H1 (cell line): Measurements from ENCODE around the gene GRM7. TPM values are rescaled to one million over a fixed set of nuclear protein-coding genes. Genes with fewer than 3 reads are reported as not detected.

Experiments
- CTCF ChIA-PET: fragments of 300-600 bp; sonication (Branson Sonifier 250); formaldehyde crosslinking; loops from one replicate; lab custom pipeline; 2021; ENCODE audit not compliant: partially characterized antibody; lab: Charles Lee
- POLR2A ChIA-PET: fragments of 300-600 bp; sonication (Branson Sonifier 250); formaldehyde crosslinking; loops from one replicate; lab custom pipeline; 2021; ENCODE audit warnings: inconsistent platforms; ENCODE audit not compliant: partially characterized antibody; lab: Charles Lee
- DNase-seq, 2 experiments: peaks; one replicate each; pipeline versions ENCODE4 v3.0.0 to v3.0.0-alpha.2; 2010 to 2022; ENCODE audit warnings: low spot score in 2 of 2, low read depth in 1 of 2, mixed read lengths in 1 of 2
- FAIRE-seq: peaks from 2 replicates; lab custom pipeline; 2011; peaks lifted over from hg19 to GRCh38; lab: Jason Lieb, UNC
- H2AFZ ChIP-seq: 2 replicates; pipeline ENCODE4 v1.8.1; 2012; ENCODE audit warnings: low read length, inconsistent platforms
- H2AK5ac ChIP-seq: 2 replicates; pipeline ENCODE4 v1.6.1; 2013; ENCODE audit warnings: low read depth, low read length
- H2BK120ac ChIP-seq: replicated peaks from 2 replicates; pipeline ENCODE3; 2013; ENCODE audit warnings: low read depth, low read length, inconsistent platforms
- H2BK12ac ChIP-seq: 2 replicates; pipeline ENCODE4 v1.6.1; 2013; ENCODE audit warnings: low read depth, low read length
- H2BK15ac ChIP-seq: 2 replicates; pipeline ENCODE4 v1.6.1; 2013; ENCODE audit warnings: low read length
- H2BK20ac ChIP-seq: 2 replicates; pipeline ENCODE4 v1.6.1; 2013; ENCODE audit warnings: low read length
- H2BK5ac ChIP-seq: 2 replicates; pipeline ENCODE4 v1.6.1; 2013; ENCODE audit warnings: low read depth, low read length
- H3K14ac ChIP-seq: 2 replicates; pipeline ENCODE4 v1.6.1; 2013; ENCODE audit warnings: inconsistent platforms; ENCODE audit not compliant: insufficient read length
- H3K18ac ChIP-seq: 2 replicates; pipeline ENCODE4 v1.6.1; 2013; ENCODE audit warnings: low read length; ENCODE audit errors: extremely low read depth
- H3K23ac ChIP-seq: 2 replicates; pipeline ENCODE4 v1.6.1; 2013; ENCODE audit warnings: inconsistent platforms; ENCODE audit not compliant: insufficient read length
- H3K23me2 ChIP-seq: 2 replicates; pipeline ENCODE4 v1.6.1; 2013; ENCODE audit warnings: low read depth, low read length
- H3K27ac ChIP-seq: 2 replicates; pipeline ENCODE4 v1.6.1; 2011; ENCODE audit warnings: low read depth, low read length, inconsistent platforms
- H3K27me3 ChIP-seq, 4 experiments: replicated peaks in 1 of 4; 1 replicate in 1 of 4; 2 replicates in 3 of 4; pipeline versions ENCODE4 v1.6.1 to v1.8.1; 2011 to 2013; ENCODE audit warnings: low read length in 3 of 4, mild to moderate bottlenecking in 3 of 4, inconsistent platforms in 2 of 4, mixed read lengths in 2 of 4, moderate library complexity in 1 of 4; ENCODE audit not compliant: control insufficient read depth in 3 of 4, insufficient read depth in 3 of 4; ENCODE audit errors: extremely low read depth in 1 of 4
- H3K36me3 ChIP-seq, 4 experiments: 2 replicates each; pipeline versions ENCODE4 v1.6.1 to v1.8.1; 2011 to 2013; ENCODE audit warnings: mild to moderate bottlenecking in 4 of 4, low read length in 3 of 4, moderate library complexity in 2 of 4, control low read depth in 1 of 4, inconsistent platforms in 1 of 4; ENCODE audit not compliant: insufficient read depth in 4 of 4, control insufficient read depth in 2 of 4
- H3K4ac ChIP-seq: replicated peaks from 2 replicates; pipeline ENCODE3; 2013; ENCODE audit warnings: low read length, low read depth, mixed read lengths, inconsistent platforms; ENCODE audit not compliant: insufficient read length
- H3K4me1 ChIP-seq, 4 experiments: replicated peaks in 1 of 4; 1 replicate in 1 of 4; 2 replicates in 3 of 4; pipeline versions ENCODE4 v1.6.1 to v1.8.1; 2011 to 2013; ENCODE audit warnings: low read length in 3 of 4, inconsistent platforms in 2 of 4, mixed read lengths in 1 of 4; ENCODE audit not compliant: insufficient read depth in 4 of 4, control insufficient read depth in 3 of 4
- H3K4me2 ChIP-seq, 2 experiments: 2 replicates each; pipeline versions ENCODE4 v1.6.1 to v1.8.1; 2011 to 2013; ENCODE audit warnings: low read depth in 2 of 2, low read length in 2 of 2, control low read depth in 1 of 2, inconsistent platforms in 1 of 2, mild to moderate bottlenecking in 1 of 2; ENCODE audit not compliant: insufficient read depth in 1 of 2
- H3K4me3 ChIP-seq, 4 experiments: fragments of 200-600, 300-600 bp in 1 of 4; sonication (generic), shearing (Covaris generic), sonication (Bioruptor Twin) in 1 of 4; 2 replicates each; pipeline versions ENCODE4 v1.5.1 to v1.8.1; 2011 to 2016; ENCODE audit warnings: low read length in 4 of 4, low read depth in 3 of 4, control low read depth in 2 of 4, inconsistent platforms in 2 of 4, mild to moderate bottlenecking in 2 of 4, mixed read lengths in 1 of 4, moderate library complexity in 1 of 4; ENCODE audit not compliant: insufficient read depth in 2 of 4; ENCODE audit errors: extremely low read depth in 1 of 4
- H3K56ac ChIP-seq: replicated peaks from 2 replicates; pipeline ENCODE3; 2013; ENCODE audit warnings: low read depth, mild to moderate bottlenecking, mixed read lengths, low read length, inconsistent platforms; ENCODE audit not compliant: insufficient read length
- H3K79me1 ChIP-seq: 2 replicates; pipeline ENCODE4 v1.6.1; 2013; ENCODE audit warnings: low read depth, low read length, control low read depth
- H3K79me2 ChIP-seq, 2 experiments: 2 replicates each; pipeline versions ENCODE4 v1.6.1 to v1.8.1; 2012 to 2013; ENCODE audit warnings: low read length in 2 of 2, mild to moderate bottlenecking in 2 of 2, inconsistent platforms in 1 of 2; ENCODE audit not compliant: insufficient read depth in 2 of 2, control insufficient read depth in 1 of 2
- H3K9ac ChIP-seq, 4 experiments: replicated peaks in 1 of 4; 1 replicate in 1 of 4; 2 replicates in 3 of 4; pipeline versions ENCODE4 v1.6.1 to v1.8.1; 2011 to 2013; ENCODE audit warnings: low read depth in 3 of 4, low read length in 3 of 4, control low read depth in 2 of 4, mild to moderate bottlenecking in 2 of 4, moderate library complexity in 2 of 4, inconsistent platforms in 1 of 4; ENCODE audit errors: extremely low read depth in 1 of 4
- H3K9me3 ChIP-seq, 2 experiments: 2 replicates each; pipeline versions ENCODE4 v1.6.1 to v1.8.1; 2012 to 2013; ENCODE audit warnings: mild to moderate bottlenecking in 2 of 2, moderate library complexity in 2 of 2, control low read depth in 1 of 2, inconsistent platforms in 1 of 2, low read depth in 1 of 2, low read length in 1 of 2, mixed read lengths in 1 of 2; ENCODE audit not compliant: insufficient read depth in 2 of 2
- H4K20me1 ChIP-seq, 2 experiments: replicated peaks in 1 of 2; 2 replicates each; pipeline versions ENCODE3 to v1.8.1; 2011 to 2013; ENCODE audit warnings: inconsistent platforms in 2 of 2, low read length in 2 of 2, mild to moderate bottlenecking in 1 of 2; ENCODE audit not compliant: insufficient read depth in 2 of 2, control insufficient read depth in 1 of 2
- H4K5ac ChIP-seq: 2 replicates; pipeline ENCODE4 v1.6.1; 2013; ENCODE audit warnings: low read length, low read depth, mixed read lengths, inconsistent platforms; ENCODE audit not compliant: insufficient read length
- H4K8ac ChIP-seq: 2 replicates; pipeline ENCODE4 v1.8.0; 2013; ENCODE audit warnings: mild to moderate bottlenecking, moderate library complexity, low read length, inconsistent platforms; ENCODE audit not compliant: insufficient read depth; ENCODE audit errors: extremely low read depth
- H4K91ac ChIP-seq: replicated peaks from 2 replicates; pipeline ENCODE3; 2013; ENCODE audit warnings: low read length, mixed read lengths, inconsistent platforms; ENCODE audit not compliant: insufficient read length
- CHD7 ChIP-seq: fragments of 300-600 bp; sonication (generic); IDR thresholded peaks from 2 replicates; pipeline ENCODE4 v1.7.1; 2012; ENCODE audit warnings: low read length, moderate library complexity, mild to moderate bottlenecking, inconsistent platforms; ENCODE audit not compliant: insufficient replicate concordance
- WGBS, 2 experiments: shearing (Covaris generic) in 1 of 2; methylation state at CpG; one replicate each; pipeline versions ENCODE4 v1.1.6 to v1.1.7; 2013 to 2015; ENCODE audit warnings: low lambda C conversion rate in 2 of 2, mixed read lengths in 2 of 2, inconsistent platforms in 1 of 2, low coverage in 1 of 2, missing lambda C conversion rate in 1 of 2; ENCODE audit not compliant: insufficient replicate concordance in 2 of 2, insufficient coverage in 1 of 2, insufficient read length in 1 of 2; ENCODE audit errors: extremely low coverage in 1 of 2, missing lambda C conversion rate in 1 of 2; 5-methylcytosine and 5-hydroxymethylcytosine counted together
- polyA plus RNA-seq, 7 experiments: library from polyadenylated mRNA; depleted of rRNA in 3 of 7; stranded (reverse) in 5 of 7; unstranded in 2 of 7; fragments of >200 nt in 5 of 7; fragments of 200-250 nt in 2 of 7; gene quantifications; 1 replicate in 5 of 7; 2 replicates in 1 of 7; 4 replicates in 1 of 7; pipeline versions ENCODE4 v1.2.1 to v1.2.3, GENCODE V29; 2011 to 2013; ENCODE audit warnings: missing spikeins in 2 of 7, mixed read lengths in 2 of 7
- total RNA-seq: library from RNA; stranded (reverse); fragmentation: NEBNext Ultra II Directional; extraction: Animal tissue kit (Norgen Biotek cat#: 25700); gene quantifications from 2 replicates; pipeline ENCODE4 v1.2.1, GENCODE V29; 2021

GRM7 gene
- total and polyA plus RNA-seq, 2 of the 8 experiments (the other 6 are each of a cell fraction or from before 2014, with no cell fraction given): 0.17 to 0.24 TPM

- Histone ChIP-seq H3K9ac (no peak overlapping the region), H3K79me1 (no peaks in the 10 kb centered on the region), H2BK12ac (no peak overlapping the region), H2BK20ac (no peak overlapping the region), H4K91ac (no peak overlapping the region), H3K4me1 (no peaks in the 10 kb centered on the region; a peak in 1 of 7 replicates), H3K23me2 (no peaks in the 10 kb centered on the region), H4K20me1 (no peaks in the 10 kb centered on the region), H4K8ac (no peak overlapping the region), H2AK5ac (no peak overlapping the region), H3K56ac (no peak overlapping the region), H3K18ac (no peak overlapping the region), H3K36me3 (no peaks in the 10 kb centered on the region), H3K79me2 (no peaks in the 10 kb centered on the region), H3K9me3 (no peaks in the 10 kb centered on the region), H4K5ac (no peak overlapping the region), H2BK15ac (no peak overlapping the region), H3K4me2 (no peak overlapping the region), H2AFZ (no peak overlapping the region), H3K14ac (no peak overlapping the region), H3K4me3 (no peak overlapping the region), H3K4ac (no peak overlapping the region), H3K23ac (no peak overlapping the region), H3K27me3 (no peaks in the 10 kb centered on the region), H2BK120ac (no peak overlapping the region), H3K27ac (no peak overlapping the region), H2BK5ac (no peak overlapping the region)
- CTCF ChIA-PET: no interaction called here
- FAIRE-seq: no peak
- 93% methylated on average over 2 of the region's 2 CpGs; no CpG with 5 or more reads in 1 of the 2 experiments for WGBS, 2 experiments
- POLR2A ChIA-PET: no interaction called here
- no peak for DNase-seq
- TF ChIP-seq CHD7: no peak
Measured at GRCh38 chr3:7207928-7208327, 347.0 kb downstream of the GRM7 start.
